ENCODE measurements around the gene LPP.

- TF ChIP-seq POLR2A (IDR thresholded peaks at IDR 0.05; ENCODE audit: low read length) = no peak
- TF ChIP-seq GATA1 (IDR thresholded peaks at IDR 0.05; ENCODE audit: low read depth, low read length) = no peak
Measured at GRCh38 chr3:188559856-188560255, 405.9 kb downstream of the LPP start.
